ENCODE data around the gene RAB20.

DNA sequence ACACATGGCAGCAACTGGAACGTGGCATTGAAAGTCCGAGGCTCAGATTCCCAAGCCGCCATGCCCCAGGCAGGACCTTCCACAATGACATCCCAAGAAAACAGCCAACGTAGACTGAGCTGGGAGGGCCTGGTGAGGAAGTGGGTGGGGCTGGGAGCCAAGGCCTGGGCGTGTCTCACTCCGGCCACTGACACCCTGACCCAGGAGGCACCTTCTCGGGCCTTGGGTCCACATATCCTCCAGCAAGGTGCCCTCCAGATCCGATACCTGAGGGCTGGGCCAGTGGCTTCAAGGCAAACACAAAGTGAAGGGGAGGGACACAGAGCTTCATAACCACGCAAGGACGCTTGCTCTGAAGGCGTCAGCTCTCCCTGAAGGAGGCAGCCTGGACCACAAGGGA, 43.0 kb downstream of the RAB20 start:
- TF ChIP-seq, protein P1, sequence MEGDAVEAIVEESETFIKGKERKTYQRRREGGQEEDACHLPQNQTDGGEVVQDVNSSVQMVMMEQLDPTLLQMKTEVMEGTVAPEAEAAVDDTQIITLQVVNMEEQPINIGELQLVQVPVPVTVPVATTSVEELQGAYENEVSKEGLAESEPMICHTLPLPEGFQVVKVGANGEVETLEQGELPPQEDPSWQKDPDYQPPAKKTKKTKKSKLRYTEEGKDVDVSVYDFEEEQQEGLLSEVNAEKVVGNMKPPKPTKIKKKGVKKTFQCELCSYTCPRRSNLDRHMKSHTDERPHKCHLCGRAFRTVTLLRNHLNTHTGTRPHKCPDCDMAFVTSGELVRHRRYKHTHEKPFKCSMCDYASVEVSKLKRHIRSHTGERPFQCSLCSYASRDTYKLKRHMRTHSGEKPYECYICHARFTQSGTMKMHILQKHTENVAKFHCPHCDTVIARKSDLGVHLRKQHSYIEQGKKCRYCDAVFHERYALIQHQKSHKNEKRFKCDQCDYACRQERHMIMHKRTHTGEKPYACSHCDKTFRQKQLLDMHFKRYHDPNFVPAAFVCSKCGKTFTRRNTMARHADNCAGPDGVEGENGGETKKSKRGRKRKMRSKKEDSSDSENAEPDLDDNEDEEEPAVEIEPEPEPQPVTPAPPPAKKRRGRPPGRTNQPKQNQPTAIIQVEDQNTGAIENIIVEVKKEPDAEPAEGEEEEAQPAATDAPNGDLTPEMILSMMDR (conservative IDR thresholded peaks at IDR 0.05; ENCODE audit: low read depth, low read length) = no peak
- TF ChIP-seq EZH2 (IDR thresholded peaks at IDR 0.05; ENCODE audit: borderline replicate concordance, low read depth, low read length, poor library complexity, severe bottlenecking) = no peak
